HG02840 (cell line): ENCODE results near the gene DLGAP4.

Source experiments
- ATAC-seq: cut with Tn5 transposase; IDR thresholded peaks from one replicate; pipeline ENCODE4 v1.9.1; 2021; ENCODE audit warnings: mild to moderate bottlenecking, moderate library complexity, moderate number of reproducible peaks; ENCODE audit not compliant: unreplicated experiment, low FRiP score

DLGAP4 gene

GRCh38 chr20:36525620-36526365 lies 219.7 kb downstream of the DLGAP4 start:
- ATAC-seq: no peak

- ATAC-seq: no peak
These were observed 220.4 kb downstream of the DLGAP4 start for GRCh38 chr20:36526521-36527011.

GRCh38 chr20:36527331-36528125 lies 221.4 kb downstream of the DLGAP4 start:
- ATAC-seq: no peak

DNA sequence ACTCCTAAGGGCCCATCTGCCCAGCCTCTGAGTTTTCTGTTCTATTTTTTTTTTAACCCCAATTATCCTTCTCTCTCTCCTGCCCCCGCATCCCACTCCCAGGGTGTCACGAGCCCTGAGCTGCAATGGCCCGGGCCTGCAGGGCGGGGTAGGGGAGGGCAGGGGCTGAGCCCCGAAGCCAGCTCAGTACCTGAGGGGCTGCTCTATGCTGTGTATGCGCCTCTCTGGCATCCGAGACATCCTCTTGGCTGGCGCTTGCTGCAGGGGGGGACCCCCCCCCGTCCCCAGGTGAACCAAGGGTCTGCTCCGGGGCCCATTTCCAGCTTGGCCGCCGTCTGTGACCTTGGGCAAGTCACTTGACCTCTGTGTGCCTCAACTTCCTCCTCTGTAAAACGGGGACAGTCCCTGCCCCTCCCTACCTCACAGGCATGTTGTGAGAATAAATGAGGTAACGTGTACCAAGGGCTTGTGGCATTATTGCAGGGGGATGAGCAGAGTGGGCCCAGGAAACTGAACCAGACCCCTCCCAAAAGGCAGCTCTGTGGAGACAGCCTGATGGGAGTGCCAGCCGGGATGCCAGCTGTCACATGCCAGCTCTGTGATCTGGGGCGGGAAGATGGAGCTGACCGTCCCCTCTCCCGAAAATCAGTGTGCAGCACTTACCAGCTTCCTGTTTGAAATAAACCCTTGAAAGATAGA lies 222.2 kb downstream of the DLGAP4 start:
- no peak for ATAC-seq

GRCh38 chr20:36528875-36529417 lies 222.8 kb downstream of the DLGAP4 start:
- no peak for ATAC-seq

DNA sequence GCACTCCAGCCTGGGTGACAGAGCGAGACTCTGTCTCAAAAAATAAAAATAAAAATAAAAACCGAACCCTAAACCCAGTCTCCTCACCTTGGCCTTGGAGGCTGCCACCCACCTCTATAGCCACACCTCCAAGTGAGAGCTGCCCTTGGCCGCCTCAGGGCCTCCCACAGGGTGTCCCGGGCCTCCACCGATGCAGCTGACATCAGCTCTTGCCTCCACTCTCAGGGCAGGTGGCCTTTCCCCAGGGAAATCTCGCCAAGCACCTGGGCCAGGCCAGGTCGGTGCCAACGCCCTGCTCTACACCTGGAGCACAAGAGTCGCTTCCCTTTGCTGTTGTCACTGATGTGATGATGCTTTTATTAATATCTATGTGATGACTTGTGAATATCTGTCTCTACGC lies 226.2 kb downstream of the DLGAP4 start:
- ATAC-seq: no peak

GRCh38 chr20:36532822-36533221 lies 226.7 kb downstream of the DLGAP4 start:
- no peak for ATAC-seq

- ATAC-seq: no peak
These were observed 232.0 kb downstream of the DLGAP4 start for GRCh38 chr20:36538026-36538722.

- ATAC-seq: no peak
These were observed 234.5 kb downstream of the DLGAP4 start for GRCh38 chr20:36540551-36541211.

DNA sequence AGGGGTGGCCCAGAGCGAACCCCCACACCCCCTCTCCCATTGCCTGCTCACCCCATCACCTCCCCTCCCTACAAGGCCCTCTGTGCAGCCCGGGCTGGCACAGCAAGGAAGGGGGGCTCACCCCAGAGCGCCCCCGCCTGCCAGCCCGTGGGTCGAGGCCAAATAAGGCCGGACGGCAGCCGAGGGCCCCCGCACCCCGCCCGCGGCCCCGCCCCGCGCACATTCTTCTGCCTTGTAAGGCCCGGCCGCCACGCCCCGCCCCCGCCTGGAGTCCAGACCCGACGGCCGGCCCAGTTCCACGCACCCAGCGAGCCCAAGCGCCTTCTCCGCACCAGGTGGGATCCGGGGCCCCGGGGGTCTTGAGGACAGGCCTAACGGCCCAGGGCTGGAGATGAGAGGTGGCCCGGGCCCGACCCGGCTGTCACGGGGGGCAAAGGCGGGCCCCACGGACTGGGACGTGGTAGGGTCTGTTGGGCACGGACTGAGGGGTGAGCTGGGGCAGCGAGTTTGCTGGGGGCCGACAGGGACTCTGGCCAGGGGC lies 235.2 kb downstream of the DLGAP4 start, which contains the start of gene MYL9:
TSS of gene MYL9 (plus strand) at position 293 of the 541 bp plus-strand sequence. CDS start 3,366 bp downstream, outside the sequence.
- no peak for ATAC-seq

DNA sequence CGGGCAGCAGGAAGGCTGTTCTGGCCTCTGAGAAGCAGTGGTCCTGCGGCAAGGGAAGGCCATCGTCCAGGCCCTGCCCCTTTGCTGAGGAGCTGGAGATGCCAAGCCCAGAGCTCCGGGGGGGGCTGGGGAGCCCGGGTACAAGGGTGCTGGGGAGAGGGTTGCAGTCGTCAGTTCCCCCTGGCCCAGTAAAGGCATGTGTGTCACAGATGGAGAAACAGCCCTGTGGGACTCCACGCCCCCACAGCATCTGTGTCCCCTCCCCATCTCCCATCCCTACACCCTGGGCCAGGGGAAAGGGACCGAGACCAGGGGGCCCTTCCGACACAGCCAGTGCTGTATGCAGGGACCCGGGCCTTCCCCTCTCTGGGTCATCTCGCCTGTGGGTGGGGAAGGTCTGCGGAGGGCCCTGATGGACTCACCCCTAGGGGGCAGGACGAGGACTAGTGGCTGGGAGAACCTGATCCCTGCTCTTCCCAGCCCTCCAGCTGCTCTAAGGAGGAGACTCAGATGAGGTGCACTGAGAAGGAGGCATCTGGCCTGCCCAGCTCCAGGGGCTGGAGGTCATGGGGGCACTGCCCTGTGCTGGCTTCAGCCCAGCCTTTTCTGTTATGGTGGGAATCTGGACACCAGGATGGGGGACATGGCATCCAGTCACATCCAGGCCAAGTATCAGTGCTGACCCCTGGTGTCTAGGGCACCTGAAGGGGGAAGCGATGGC lies 235.8 kb downstream of the DLGAP4 start:
- ATAC-seq: no peak

GRCh38 chr20:36542516-36543183 lies 236.5 kb downstream of the DLGAP4 start:
- ATAC-seq: no peak

- ATAC-seq: no peak
These were observed 237.3 kb downstream of the DLGAP4 start for GRCh38 chr20:36543184-36544133.

GRCh38 chr20:36544134-36545018 lies 238.2 kb downstream of the DLGAP4 start:
- ATAC-seq: no peak

GRCh38 chr20:36546111-36546736 lies 240.1 kb downstream of the DLGAP4 start:
- no peak for ATAC-seq
